NCI-H128 (cell line): ENCODE data around the gene PLA2G4F.
"Not testable (repeated sequence)": the region's sequence is repeated elsewhere in the genome, so short reads cannot be mapped to it uniquely, and the experiment has no call there.

Experiments
- DNase-seq: peaks from one replicate; lab custom pipeline; 2025; ENCODE audit not compliant: unreplicated experiment; lab: John Stamatoyannopoulos, UW

Gene PLA2G4F

GRCh38 chr15:42104095-42104891, 52.1 kb downstream of the PLA2G4F start:
- no peak for DNase-seq

GRCh38 chr15:42102646-42103235, 53.7 kb downstream of the PLA2G4F start:
- no peak for DNase-seq

- DNase-seq = no peak
Observed at GRCh38 chr15:42101861-42102260, 54.6 kb downstream of the PLA2G4F start.

- DNase-seq = no peak
Observed at GRCh38 chr15:42100021-42100800, 56.2 kb downstream of the PLA2G4F start.

- DNase-seq = no peak
Observed at GRCh38 chr15:42097018-42097417, 59.4 kb downstream of the PLA2G4F start.

GRCh38 chr15:42094512-42094963, 61.9 kb downstream of the PLA2G4F start, which contains the start of gene PLA2G4D:
PLA2G4D (minus strand) TSS chr15:42094562; CDS start chr15:42094459, 103 bp downstream.
- peak; percentile 46 for DNase-seq

- DNase-seq = no peak
Observed at GRCh38 chr15:42093966-42094365, 62.5 kb downstream of the PLA2G4F start.

- DNase-seq = no peak
Observed at GRCh38 chr15:42092398-42093318, 63.8 kb downstream of the PLA2G4F start.

- not testable (repeated sequence) for DNase-seq
Observed at GRCh38 chr15:42091753-42092397, 64.6 kb downstream of the PLA2G4F start.

GRCh38 chr15:42090781-42091180, 65.7 kb downstream of the PLA2G4F start:
- DNase-seq = no peak

GRCh38 chr15:42090370-42090769, 66.1 kb downstream of the PLA2G4F start:
- DNase-seq = no peak

- DNase-seq = no peak
Observed at GRCh38 chr15:42089942-42090341, 66.5 kb downstream of the PLA2G4F start.
